ENCODE data around the gene MVK.

The MVK gene

DNA sequence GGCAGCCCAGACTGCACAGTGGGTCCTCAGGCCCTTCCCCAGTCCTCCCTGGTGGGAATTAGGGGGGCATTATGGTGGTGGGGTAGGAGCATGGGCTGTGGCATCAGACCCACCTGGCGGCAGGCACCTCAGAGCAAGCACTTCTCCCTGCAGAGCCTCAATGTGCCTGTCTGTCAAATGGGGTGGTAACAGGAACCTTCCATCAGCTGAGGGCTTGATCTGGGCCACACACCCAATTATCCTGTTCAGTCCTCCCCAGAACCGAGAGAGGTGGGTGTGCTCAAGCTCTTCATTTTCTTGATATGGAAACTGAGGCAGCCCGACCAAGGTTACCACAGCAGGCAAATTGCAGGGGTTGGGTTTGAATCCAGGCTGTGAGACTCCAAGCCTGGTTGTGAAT is 38.4 kb downstream of the MVK start:
- no peak for DNase-seq

GRCh38 chr12:109612975-109613502 is 39.4 kb downstream of the MVK start:
- DNase-seq: peak; percentile 62

DNA sequence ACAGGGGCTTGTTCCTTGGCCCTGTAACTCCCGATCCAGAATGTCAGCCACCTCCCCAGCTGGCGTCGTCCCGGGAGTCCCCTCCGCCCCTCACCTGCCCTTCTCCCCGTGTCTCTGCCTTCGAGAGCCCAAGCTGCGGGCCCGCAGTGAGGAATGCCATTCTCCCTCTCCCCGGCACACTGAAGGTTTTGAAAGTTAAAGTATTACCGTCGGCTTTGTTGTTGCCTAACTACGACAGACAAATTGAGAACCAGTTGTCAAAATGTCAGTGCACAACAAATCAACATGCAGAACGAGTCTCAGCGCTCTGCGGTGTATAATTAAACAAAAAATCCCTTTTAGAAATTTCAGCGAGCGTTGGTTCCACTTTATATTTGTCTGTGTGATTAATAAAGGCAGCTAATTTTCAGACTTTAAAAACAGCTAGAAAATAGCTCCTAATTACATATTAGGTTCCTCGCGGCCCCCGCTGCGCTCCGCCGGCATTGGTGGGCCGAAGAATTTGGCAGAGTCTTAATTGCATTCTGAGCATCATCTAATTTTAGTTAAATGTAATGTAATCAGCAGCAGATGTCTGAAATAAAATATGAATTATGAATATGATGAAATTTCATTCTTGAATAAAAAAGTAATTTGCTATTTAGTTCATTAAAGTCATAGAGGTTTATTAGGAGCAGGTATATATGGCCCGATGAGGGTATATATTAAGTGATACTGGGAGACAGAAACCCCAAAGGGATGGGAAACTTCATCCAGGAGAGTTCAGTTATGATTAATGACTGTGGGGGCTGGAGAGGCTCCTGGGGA is 40.3 kb downstream of the MVK start:
- DNase-seq: no peak

- DNase-seq: no peak
Measured at GRCh38 chr12:109615556-109616229, 42.1 kb downstream of the MVK start.

- DNase-seq: no peak
Measured at GRCh38 chr12:109617491-109617890, 43.9 kb downstream of the MVK start.

DNA sequence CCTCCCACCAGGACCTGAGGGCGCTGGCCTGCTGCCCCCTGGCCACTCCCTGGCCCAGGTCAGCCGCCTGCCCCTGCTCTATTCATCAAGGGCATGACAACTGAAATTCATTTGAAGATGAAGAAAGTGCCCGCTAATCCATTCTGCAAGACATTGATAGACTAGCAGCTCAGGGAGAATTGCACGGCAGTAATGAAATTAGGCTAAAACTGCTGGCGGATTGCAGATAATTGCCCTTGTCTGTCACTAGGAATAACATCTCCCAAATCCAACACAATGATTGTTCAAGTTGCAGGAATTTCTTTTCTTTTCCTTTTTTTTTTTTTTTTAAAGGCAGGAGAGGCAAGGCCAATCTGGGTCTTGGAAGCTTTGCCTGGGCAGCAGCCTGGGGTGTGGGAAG is 44.5 kb downstream of the MVK start:
- peak; percentile 89 for DNase-seq

GRCh38 chr12:109619002-109619604 is 45.5 kb downstream of the MVK start:
- DNase-seq: no peak

DNA sequence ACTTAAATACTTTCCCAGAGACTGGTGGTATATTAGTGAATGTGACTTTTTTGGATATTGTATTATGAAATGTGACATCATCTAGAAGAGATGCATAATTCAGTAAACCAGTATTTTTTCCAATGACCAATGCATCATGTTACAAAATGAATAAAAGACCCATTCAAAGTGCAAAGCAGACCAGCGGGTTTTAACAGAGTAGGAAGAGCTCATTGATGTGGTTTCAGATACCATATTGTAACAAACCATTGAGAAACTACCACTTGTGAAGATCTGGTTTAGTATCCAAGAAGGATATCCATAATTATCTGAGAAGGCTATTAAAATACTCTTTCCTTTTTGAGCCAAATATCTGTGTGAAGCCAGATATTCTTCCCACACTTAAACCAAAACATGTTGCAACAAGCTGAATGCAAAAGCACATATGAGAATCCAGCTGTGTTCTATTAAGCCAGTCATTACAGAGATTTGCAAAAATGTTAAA is 47.7 kb downstream of the MVK start:
- no peak for DNase-seq

DNA sequence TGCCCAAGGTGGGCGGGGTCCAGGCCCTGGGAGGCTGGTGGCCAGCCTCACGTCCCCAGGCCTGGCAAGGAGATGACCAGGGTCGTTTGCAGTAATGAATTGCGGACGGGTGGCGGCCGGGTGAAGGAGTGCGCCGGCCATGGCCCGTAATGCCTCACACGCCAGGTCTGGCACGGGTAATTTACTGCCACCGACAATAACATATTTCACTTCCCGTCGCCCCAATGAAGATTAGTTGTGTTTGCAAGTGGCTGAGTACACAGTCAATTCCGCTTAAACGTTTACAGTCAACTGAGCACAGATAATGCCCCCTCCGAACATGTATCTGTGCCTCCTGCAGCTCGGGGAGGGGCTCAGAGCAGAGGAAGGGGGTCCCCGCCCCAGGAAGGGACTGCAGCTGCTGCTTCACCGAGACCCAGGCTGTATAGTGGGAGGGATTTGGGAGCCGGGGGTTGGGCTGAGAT is 48.3 kb downstream of the MVK start:
- no peak for DNase-seq

GRCh38 chr12:109624467-109624866 is 50.9 kb downstream of the MVK start:
- no peak for DNase-seq

DNA sequence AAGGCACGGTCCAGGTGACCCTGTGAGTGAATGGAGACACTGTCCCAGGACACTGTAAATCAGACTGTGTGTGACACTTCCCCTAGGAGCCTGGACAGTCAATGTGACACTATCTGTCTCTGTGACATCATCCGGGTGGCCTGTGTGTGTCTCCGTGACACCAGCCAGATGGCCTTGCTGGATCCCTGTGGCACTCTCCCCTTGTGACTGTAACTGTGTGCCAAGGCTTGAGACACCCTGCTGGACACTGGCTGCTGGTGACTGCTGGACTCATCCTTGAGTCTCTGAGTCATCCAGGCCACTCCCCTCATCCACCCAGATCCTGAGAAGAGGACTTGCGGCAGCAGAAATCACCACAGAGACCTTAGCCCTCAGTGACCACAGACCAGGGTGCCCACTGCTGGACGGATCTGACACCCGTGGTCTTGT is 51.6 kb downstream of the MVK start:
- DNase-seq: no peak

DNA sequence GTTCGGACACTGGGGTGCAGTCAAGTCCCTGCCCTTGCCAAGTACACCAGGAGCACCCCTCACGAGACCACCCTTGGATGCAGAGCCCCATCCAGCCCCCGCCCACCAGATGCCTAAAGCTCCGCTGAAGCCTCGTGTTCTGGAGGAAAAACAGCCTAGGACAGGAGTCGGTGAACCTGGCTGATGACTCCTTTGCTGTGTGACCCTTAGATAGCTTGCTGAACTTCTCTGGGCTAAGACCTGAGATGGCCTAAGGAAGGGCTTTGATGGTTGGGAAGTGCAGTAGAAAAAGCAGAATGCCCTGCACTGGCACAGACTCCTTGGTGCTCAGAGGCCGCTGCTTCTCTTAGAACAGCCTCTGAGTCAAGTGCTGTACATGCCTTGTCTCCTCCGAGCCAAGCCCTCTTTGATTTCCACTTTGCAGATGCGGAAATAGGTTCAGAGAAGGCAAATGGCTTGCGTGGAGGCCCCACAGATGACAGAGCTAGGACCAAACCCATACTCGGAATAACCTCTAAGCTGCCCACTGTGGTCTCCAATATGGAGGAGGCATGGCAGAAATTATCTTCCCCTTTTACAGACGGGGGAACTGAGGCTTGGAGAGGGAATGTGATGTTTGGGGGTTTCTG is 52.3 kb downstream of the MVK start:
- no peak for DNase-seq

DNA sequence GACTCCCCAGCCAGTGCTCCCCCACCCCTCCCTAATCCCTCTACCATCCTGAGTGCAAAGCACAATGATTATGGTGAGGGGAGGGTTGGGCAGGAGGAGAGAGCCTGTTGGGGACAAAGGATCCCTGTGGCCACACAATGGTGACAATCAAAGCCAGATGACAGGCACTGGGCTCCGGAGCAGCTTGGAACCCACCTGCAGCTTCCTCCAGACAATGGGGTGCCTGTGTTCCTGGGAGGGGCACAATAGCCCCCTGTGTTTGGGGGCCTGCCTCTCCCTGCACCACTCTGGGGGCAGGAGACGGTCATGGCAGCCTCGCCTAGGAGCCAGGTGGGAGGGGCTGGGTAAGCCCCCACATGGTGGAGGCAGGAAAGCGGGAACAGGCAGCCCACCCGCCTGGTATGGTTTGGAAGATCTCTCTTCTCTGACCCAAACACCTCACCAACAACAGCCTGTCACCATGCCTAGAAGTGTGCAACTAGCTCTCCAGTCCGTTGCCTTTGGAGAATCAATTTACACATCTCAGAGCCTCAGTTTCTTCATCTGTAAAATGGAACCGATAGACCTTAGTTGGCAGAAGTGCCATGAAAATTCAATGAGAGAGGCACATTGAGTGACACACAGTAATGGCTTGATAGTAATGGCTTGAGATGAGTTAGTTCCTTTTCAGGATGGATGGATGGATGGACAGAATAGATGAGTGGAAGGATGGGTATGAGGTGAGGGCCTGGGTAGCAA is 53.0 kb downstream of the MVK start:
- no peak for DNase-seq

DNA sequence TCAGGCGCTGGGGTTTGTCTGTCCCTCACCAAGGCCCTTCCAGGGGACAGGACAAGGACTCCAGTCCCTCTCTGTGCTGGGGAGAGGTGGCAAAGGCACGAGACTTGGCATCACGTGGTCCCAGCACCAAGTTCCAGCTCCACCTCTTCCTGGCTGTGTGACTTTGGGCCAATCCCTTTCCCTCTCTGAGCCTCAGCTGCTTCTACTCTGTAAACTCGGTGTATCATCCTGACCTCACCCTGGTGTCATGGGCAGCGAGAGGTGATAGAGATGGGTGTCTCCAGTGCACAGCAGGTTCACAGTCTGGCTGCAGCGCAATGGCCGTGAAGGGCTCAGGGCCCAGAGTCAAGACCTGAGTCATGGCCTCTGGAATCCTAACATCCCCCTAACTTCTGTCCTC is 54.0 kb downstream of the MVK start:
- peak; percentile 28 for DNase-seq

GRCh38 chr12:109630107-109630506 is 56.5 kb downstream of the MVK start:
- DNase-seq: no peak

DNA sequence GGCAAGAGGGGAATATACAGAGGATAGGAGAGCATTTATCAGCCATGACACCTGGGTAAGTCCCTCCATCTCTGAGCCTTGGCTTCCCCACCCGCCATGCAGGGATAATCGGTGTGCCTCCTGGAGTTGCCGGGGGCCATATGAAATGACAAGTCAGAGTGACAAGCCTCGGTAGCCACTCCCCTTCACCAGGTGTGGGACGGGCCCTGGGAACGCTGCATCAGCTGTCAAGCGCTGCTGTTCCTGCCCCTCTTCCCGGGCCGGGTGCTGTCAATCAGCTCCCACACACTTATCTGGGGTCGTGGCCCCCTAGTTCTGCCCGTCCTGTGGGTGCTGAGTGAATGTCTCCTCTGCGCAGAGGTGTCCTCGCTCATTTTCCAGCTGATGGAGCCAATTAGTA is 57.2 kb downstream of the MVK start:
- no peak for DNase-seq

DNA sequence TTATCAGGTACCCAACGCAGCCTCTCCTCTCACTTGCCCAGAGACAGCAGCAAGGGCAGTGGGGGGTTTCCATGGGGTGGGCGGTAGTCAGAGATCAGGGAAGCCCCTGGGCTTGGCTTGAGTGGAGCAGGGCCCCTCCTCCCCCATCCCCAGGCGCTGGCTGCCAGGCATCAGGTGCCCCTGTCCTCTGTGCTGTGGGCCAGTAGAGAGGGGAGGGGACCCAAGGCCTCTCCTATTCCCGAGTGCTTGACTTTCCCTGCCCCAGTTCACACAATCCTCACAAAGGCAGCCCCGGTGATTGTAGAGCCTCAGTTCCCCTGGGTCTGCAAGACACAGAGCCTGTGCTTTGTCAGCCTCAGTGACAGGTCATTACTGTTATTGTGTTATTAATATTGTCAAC is 57.7 kb downstream of the MVK start:
- DNase-seq: no peak

DNA sequence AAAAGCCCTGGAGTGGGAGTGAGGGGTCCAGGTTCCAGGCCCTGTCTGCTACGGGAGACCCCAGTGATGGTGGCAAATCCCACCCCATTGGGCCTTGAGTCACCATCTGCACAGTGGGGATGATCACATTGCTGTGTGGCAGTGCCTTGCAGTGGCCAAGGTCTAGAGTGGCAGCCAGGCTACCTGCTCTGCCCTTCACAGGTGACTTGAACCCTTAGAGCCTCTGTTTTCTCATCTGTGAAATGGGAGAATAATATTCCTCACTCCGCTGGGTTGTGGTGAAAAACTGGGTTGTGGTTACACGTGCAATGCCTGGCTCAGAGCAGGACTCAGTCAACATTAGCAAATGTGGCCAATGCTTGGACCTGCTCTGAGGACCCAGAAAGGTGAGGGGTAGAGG is 58.2 kb downstream of the MVK start:
- DNase-seq: no peak

GRCh38 chr12:109632342-109632741 is 58.7 kb downstream of the MVK start:
- no peak for DNase-seq

- no peak for DNase-seq
Measured at GRCh38 chr12:109635717-109636116, 62.1 kb downstream of the MVK start.

- DNase-seq: peak; percentile 96
Measured at GRCh38 chr12:109637348-109637747, 63.8 kb downstream of the MVK start.

GRCh38 chr12:109637996-109638395 is 64.4 kb downstream of the MVK start:
- DNase-seq: peak; percentile 57
